Measurements from ENCODE around the gene RNF20.
"Not testable (repeated sequence)": the region's sequence is repeated elsewhere in the genome, so short reads cannot be mapped to it uniquely, and the experiment has no call there.

The RNF20 gene

GRCh38 chr9:101530076-101530711 lies 3.5 kb upstream of the RNF20 start:
- peak; percentile 57 for DNase-seq (ENCODE audit: low read depth)

DNA sequence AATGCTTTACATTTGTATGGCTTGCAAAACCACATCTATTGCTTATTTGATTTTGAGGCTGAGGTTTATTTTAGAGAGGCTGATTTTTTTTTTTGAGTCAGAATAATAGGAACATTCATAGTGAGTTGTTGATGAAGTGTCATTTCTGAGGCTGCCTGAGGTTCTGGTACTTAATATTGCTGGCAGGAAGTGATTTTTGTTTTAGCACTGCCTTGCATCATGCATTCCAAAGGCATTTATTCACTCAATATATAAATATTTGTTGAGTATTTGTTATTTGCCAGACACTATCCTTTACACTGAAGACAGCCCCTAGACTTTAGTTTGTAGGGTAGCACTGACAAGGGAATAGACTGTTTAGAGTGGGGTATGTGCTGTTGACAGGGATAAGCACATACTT lies 2.7 kb downstream of the RNF20 start:
- no peak for DNase-seq (ENCODE audit: low read depth)

DNA sequence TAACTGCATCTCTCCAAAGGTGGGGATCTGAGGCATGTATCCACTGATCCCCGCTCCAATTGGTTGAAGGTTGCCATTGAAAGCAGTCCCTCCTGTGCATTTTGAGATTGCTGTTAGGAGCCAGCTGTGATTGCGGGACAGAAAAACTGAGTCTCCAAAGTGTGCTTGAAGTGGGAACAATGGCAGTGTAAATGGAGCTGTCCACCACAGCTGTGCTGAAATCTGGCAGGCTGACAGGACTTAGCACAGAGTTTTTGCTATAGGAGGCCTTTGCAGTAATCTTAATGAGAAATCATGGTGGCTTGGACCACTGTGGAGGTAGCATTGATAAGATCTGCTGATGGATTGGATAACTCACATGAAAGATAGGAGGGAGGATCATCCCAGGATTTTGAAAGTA lies 3.3 kb downstream of the RNF20 start:
- no peak for DNase-seq (ENCODE audit: low read depth)

DNA sequence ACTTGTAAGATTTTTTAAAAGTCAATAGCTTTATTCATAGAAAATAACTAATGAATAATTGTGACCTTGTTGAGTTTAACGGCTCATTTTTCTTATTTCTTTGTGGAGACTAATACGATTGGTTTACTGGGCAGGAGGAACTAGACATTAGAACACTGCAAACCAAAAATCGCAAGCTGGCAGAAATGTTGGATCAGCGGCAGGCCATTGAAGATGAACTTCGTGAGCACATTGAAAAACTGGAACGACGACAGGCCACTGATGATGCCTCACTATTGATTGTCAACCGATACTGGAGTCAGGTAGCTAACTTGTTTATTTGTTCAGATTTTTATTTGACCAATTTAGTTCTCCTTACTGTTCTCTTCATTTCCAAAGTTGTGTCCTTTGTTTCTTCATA lies 6.4 kb downstream of the RNF20 start:
- no peak for DNase-seq (ENCODE audit: low read depth)

DNA sequence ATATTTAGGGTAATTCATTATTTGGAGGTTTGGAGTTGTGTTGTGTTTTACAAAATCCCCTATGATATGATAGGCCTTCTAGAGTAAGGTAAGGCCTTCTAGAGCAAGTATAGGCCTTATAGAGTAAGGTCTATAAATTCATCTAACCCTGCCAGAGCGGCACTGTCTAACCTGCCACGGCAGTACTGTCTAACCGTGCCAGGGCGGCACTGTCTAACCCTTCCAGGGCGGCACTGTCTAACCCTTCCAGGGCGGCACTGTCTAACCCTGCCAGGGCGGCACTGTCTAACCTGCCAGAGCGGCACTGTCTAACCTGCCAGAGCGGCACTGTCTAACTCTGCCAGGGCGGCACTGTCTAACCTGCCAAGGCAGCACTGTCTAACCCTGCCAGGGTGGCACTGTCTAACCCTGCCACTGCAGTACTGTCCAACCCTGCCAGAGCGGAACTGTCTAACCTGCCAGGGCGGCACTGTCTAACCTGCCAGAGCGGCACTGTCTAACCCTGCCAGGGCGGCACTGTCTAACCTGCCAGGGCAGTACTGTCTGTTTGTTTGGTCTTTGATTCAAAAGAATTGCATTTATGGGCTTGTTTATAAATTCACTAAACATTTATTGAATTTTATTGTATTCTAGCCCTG lies 9.6 kb downstream of the RNF20 start:
- no peak for DNase-seq (ENCODE audit: low read depth)

DNA sequence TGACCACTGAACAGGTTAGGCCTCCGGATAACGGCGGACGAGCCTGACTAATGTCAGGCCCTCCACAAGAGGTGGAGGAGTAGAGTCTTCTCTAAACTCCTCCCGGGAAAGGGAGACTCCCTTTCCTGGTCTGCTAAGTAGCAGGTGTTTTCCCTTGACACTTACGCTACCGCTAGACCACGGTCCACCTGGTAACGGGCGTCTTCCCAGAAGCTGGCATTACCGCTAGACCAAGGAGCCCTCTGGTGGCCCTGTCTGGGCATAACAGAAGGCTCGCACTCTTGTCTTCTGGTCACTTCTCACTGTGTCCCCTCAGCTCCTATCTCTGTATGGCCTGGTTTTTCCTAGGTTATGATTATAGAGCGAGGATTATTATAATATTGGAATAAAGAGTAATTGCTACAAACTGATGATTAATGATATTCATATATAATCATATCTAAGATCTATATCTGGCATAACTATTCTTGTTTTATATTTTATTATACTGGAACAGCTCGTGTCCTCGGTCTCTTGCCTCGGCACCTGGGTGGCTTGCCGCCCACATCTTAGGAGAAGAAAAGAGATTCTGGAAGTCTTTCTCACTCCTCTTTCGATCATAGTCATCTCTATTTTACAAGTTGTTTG lies 15.9 kb downstream of the RNF20 start:
- not testable (repeated sequence) for DNase-seq (ENCODE audit: low read depth)

- DNase-seq (ENCODE audit: low read depth): no peak
Observed at GRCh38 chr9:101561740-101562139, 28.1 kb downstream of the RNF20 start.

GRCh38 chr9:101562966-101563365 lies 29.3 kb downstream of the RNF20 start:
- no peak for DNase-seq (ENCODE audit: low read depth)

- no peak for DNase-seq (ENCODE audit: low read depth)
Observed at GRCh38 chr9:101564252-101564651, 30.6 kb downstream of the RNF20 start.

DNA sequence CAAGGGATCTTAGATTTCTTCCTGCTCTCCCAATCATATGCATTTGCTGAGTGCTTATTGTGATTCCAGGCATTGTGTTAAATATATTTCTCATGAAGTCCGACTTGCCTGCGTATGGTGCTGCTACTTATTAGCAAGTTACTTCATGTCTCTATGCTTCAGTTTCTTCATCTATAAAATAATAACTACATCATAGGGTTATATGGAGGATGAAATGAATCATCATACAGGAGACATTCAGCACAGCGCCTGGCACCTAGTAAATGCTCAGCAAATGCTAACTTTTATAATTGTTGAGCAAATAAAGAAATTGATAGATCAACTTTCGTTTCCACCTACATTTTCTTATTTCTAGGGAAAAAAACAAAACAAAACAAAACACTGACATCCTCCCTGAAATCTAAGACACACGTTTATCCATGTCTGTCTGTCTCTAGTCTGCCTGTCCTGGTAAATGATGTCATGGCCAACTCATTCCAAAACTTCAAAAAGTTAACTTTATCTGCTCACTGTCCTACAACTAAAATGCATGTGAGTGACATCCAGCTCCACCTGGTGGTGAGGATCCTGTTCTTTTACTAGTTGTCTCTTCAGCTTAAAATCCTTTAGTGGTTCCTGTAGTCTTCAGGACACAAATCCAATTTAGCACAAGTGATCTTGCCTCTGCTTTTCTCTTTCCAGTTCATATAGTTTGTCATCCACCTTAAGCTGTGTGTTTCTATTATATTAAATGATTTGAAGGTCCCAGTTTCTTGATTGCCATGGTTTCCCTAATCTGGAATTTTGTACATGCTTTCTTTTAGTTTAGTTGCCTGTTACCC lies 33.5 kb downstream of the RNF20 start:
- no peak for DNase-seq (ENCODE audit: low read depth)

- no peak for DNase-seq (ENCODE audit: low read depth)
Observed at GRCh38 chr9:101567725-101568350, 34.2 kb downstream of the RNF20 start.

GRCh38 chr9:101569741-101570501 lies 36.3 kb downstream of the RNF20 start:
- no peak for DNase-seq (ENCODE audit: low read depth)

GRCh38 chr9:101571114-101571513 lies 37.5 kb downstream of the RNF20 start:
- DNase-seq (ENCODE audit: low read depth): no peak

DNA sequence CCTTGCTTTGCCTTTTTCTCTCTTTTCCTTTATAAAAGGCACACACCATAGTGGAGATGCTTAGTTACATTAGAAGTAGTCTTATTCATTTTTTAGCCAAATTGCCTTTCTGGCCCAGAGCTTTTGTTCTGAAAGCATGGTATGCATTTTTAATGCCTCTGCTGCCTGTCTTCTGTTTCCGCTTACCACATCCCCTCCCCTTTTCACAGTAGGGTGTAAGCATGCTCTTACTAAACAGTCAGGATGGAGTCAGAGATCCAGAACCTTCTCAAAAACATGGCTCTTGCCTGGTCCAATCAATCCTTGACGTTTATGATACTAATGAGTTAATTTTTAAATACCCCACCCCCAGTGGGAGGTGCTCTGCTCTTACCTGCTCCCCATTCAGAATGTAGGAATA lies 38.7 kb downstream of the RNF20 start:
- DNase-seq (ENCODE audit: low read depth): no peak

GRCh38 chr9:101574731-101575333 lies 41.2 kb downstream of the RNF20 start:
- no peak for DNase-seq (ENCODE audit: low read depth)

DNA sequence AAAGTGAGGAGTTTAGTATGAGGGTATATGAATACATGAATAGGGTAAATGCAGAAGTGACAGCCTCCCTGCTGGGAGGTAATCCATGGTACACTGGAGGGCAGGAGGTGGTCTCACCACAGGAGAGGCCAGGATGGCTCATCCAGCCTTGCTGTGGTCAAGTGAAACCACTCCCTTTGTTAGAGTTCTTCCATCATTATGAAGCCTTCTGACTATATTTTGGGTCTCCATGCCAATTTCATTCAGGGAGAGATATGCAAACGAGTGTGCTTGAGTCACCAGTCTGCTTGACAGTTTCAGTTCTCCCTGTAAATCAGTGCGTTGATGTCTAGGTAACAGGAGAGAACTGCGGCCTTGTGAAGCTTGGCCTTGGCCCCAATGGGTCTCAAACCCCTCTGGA lies 44.7 kb downstream of the RNF20 start:
- no peak for DNase-seq (ENCODE audit: low read depth)

DNA sequence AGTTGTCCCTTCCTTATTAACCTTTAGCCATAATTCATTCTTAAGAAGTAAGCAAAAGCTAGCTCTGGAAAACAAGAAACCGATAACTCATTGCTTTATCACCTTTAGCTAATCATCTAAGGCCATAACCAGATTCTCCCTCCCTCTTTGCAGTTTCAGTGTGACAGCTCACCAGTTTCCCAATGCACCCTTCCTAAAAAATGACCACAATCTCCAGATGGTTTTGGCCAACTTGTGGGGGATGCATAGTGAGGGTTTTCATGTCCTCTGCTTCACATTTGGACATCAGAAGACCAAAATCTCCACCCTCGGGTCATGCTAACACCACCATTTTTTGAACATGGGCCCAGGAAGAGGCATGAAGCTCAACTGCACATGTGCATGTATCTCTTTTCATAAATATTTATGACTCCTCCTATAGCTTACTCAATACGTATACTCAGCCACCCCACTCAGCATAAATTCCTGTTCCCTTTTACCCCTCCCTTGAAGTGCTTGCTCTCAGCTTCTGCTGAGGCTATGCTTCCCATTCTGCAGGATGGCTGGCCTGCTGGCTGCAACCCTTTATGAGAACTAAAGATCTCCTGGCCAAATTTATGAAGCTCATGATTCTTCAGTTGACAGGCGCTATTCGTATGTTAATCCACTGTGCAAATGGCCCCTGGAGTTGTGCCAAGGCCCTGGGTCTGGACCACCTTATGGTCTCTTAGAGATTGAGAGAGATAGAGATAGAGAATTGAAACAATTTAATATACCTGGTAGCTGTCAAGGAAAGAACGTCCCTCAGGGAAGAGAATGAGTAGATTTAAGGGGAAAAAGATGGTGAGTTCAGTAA lies 46.3 kb downstream of the RNF20 start:
- DNase-seq (ENCODE audit: low read depth): no peak

- DNase-seq (ENCODE audit: low read depth): no peak
Observed at GRCh38 chr9:101582553-101582952, 48.9 kb downstream of the RNF20 start.

DNA sequence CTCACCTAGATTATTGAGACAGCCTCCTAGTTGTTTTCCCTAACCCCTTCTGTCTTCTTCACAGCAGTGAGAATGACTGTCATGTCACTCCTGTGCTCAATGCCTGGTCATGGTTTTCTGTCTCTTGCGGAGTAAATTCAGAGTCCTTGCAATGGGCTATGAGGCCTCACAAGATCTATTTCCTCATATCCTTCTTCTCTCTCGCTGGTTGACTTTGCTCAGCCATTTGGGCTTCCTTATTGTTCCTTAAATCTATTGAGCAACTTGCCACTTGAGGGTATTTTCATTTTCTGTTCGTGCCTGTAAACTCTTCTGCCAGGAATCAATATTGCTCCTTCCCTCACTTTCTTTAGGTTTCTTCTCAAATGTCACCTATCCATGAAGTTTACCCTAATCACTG lies 52.1 kb downstream of the RNF20 start:
- DNase-seq (ENCODE audit: low read depth): no peak

DNA sequence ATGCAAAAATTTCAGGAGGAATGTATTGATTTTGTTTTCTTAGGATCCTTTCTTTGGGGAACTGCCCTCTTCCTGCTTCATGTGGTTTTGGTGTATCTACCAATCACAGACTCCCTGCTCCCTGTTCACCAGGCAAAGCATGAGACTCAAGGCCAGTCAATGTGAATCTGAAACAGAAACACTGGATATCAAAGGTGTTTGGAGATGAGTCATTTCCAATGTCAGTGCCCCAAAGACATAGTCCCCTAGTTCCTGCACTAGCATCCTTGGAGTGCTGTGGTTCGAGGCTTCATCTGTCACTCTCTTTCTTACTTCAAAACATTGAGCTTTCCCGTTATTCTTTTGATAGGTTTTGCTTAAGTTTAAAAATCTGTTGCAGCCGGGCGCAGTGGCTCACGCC lies 53.0 kb downstream of the RNF20 start:
- no peak for DNase-seq (ENCODE audit: low read depth)

All from activated T-cell treated with anti-CD3 and anti-CD28 coated beads for 48 hours (primary cell).